ENCODE results near the gene TMPRSS3.

The TMPRSS3 gene

DNA sequence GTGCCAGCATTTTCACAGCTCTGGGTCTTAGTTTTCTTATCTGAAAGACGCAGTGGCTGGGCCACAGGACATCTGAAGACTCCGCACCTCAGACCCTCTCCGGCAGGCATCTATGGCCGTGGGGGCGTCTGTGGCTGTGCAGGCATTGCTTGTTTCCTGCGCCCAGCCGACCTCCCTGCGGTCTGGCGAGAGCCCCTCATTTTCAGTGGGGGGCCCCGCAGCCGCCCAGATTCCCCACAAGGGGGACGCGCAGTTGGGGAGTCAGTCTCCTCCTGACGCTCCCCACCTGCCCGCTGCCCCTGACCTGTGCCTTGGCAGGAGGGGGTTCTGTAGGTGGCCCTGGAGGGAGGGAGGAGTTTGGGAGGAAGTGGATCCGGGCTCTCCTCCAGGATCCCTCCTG is 26.0 kb downstream of the TMPRSS3 start:
- no peaks in the 10 kb centered on the region for H3K9me3 ChIP-seq
- no peak overlapping the region for H3K9ac ChIP-seq
- no peaks in the 10 kb centered on the region for H4K20me1 ChIP-seq
- no peaks in the 10 kb centered on the region for H3K27me3 ChIP-seq
- peaks cover 82% of the 10 kb centered on the region for H3K4me1 ChIP-seq
- H3K4me3 ChIP-seq, result no peak overlapping the region
- H3K4me2 ChIP-seq, result peak overlapping the region; percentile 88
- H3K36me3 ChIP-seq, result no peaks in the 10 kb centered on the region
- TF ChIP-seq Cebpa-rat (IDR thresholded peaks at IDR 0.05), result no peak
- H3K27ac ChIP-seq, result peak overlapping the region; percentile 53

DNA sequence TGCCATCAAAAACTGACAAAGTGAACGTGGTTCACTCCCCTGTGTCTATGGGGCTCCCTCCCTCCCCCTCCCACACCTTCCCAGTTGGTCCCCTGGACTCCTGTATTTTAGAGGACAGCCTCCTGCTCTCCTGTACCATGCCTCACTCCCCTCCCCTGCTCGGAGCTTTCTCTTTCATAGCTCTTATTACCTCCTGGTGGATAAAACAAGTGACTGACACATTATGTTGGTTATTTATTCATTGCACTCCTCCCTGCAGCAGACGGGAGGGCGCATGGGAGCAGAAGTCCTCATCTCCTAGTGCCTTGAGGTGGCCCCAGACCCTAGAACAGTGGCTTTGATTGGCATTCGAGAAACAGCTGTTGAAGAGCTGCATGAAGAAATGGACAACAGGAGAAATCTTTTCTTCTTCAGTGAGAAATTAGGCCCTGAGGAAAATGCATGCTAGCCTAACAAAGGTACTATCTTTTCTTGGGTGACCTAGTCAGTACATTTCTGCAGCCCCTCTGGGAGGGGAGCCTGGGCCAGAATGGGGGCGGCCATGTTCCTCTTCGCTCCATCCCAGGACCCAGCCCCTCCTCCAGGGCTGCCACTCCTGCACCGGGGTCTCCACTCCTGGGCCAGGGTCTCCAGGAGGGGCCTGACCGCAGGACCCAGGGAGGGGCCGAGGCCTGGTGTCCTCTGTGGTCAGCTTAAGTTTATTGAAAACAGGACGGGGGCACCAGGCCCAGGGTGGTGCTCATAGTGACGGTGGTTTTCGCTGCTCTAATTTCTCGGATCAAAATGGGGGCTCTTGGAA is 28.3 kb downstream of the TMPRSS3 start:
- Histone ChIP-seq H4K20me1 (no peaks in the 10 kb centered on the region), H3K4me3 (no peak overlapping the region), H3K27ac (no peak overlapping the region), H3K9me3 (no peaks in the 10 kb centered on the region), H3K4me1 (peaks cover 79% of the 10 kb centered on the region), H3K4me2 (no peak overlapping the region), H3K36me3 (no peaks in the 10 kb centered on the region), H3K27me3 (no peaks in the 10 kb centered on the region), H3K9ac (no peak overlapping the region)
- no peak; the same call in 1 of the 2 replicates for TF ChIP-seq Cebpa-rat (IDR thresholded peaks at IDR 0.05)

DNA sequence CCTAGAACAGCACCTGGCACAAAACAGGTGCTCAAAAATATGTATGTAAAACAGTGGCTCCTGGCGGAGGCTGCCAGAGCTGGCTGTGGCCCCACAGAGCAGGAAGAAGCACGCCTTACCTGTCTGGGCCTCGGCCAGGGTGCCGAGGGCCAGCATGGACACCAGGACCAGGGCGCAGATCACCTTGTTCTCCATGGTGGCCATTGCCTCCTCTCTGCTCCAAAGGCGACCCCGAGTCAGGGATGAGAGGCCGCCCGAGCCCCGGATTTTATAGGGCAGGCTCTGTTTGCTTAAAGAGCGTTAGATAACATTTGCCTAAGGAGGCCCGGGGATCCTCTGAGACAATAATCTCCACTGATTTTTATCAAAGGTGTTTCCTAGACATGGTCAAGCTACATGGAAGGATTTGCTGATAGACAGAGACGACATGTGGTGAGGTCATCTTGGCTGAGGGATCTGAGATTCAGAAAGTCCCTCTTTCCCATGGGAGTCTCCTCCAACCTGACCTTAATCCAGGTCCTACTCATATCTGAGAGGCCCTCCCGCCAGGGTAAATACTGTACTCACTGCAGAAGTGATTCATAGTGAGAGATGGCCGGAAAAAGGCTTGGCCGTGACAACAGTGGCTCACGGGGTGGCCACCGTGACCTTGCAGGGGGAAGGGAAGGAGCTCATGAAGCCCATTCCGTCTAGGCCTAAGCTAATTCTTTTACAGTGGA is 29.4 kb downstream of the TMPRSS3 start, which contains the start of gene TFF1:
Gene TFF1, minus strand, starts transcription at position 244 of the 719 bp plus-strand sequence. Its CDS starts 40 bp downstream, at position 204.
- peaks cover 79% of the 10 kb centered on the region for H3K4me1 ChIP-seq
- no peak for TF ChIP-seq Cebpa-rat (IDR thresholded peaks at IDR 0.05)
- H3K4me2 ChIP-seq, result peak within 1 kb of the TSS; percentile 81
- no peaks in the 10 kb centered on the region for H3K9me3 ChIP-seq
- no peaks in the 10 kb centered on the region for H3K36me3 ChIP-seq
- H3K9ac ChIP-seq, result no peak within 1 kb of the TSS
- no peaks in the 10 kb centered on the region for H3K27me3 ChIP-seq
- H3K4me3 ChIP-seq, result no peak within 1 kb of the TSS
- H3K27ac ChIP-seq, result no peak within 1 kb of the TSS
- H4K20me1 ChIP-seq, result no peaks in the 10 kb centered on the region

DNA sequence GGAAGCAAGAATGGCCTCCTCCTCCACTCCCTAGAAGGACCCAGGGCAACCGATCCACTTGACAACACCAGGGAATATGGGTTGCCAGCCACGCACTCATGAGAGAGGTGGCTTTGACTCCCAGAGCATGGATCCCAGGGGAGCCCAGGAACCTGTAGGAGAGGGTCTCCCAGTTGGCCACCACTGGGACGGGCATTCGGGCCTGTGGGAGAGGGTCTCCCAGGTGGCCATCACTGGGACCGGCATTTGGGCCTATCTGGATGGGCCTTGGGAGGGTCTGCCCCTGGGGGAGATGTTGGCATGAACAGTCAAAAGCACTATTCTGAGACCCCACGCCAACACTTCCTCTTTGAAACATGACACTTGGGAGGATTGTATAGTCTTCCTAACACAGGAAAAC is 30.1 kb downstream of the TMPRSS3 start:
- peak overlapping the region; percentile 81 for H3K4me2 ChIP-seq
- no peaks in the 10 kb centered on the region for H3K36me3 ChIP-seq
- TF ChIP-seq Cebpa-rat (IDR thresholded peaks at IDR 0.05), result no peak
- no peaks in the 10 kb centered on the region for H4K20me1 ChIP-seq
- peaks cover 77% of the 10 kb centered on the region for H3K4me1 ChIP-seq
- H3K4me3 ChIP-seq, result no peak overlapping the region
- H3K9me3 ChIP-seq, result no peaks in the 10 kb centered on the region
- H3K27me3 ChIP-seq, result no peaks in the 10 kb centered on the region
- no peak overlapping the region for H3K27ac ChIP-seq
- H3K9ac ChIP-seq, result no peak overlapping the region

DNA sequence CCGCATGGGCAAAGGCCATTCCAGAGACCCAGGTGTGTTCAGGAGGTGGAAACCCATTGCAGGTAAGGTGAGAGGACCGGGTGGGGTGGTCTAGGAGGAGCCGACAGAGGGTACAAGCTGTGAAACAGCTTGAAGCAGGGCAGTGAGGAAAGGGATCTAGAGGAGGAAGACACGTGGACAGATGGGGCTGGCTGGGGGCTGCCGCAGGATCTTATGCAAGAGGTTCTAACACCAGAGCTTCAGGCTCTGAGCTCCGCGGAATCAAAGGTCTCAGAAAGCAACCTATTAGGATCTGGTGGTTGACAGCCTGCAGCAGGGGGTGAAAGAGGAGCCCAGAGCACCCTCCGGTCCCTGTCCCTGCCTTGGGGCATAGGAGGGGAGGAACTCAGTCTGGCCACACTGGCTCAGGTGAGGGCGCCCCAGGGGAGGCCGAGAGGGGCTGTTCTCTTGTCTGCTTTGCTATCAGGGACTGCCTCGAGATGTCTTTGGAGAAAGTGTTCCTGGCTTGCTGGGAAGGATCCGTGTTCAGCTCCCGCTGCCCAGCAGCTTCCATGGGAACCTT is 31.5 kb downstream of the TMPRSS3 start:
- Histone ChIP-seq H3K27me3 (no peaks in the 10 kb centered on the region), H3K27ac (no peak overlapping the region), H3K36me3 (no peaks in the 10 kb centered on the region), H3K4me1 (peaks cover 64% of the 10 kb centered on the region), H3K4me2 (no peak overlapping the region), H3K9me3 (peaks cover 9% of the 10 kb centered on the region), H3K4me3 (no peak overlapping the region), H3K9ac (no peak overlapping the region), H4K20me1 (no peaks in the 10 kb centered on the region)
- TF ChIP-seq Cebpa-rat (IDR thresholded peaks at IDR 0.05), result no peak

DNA sequence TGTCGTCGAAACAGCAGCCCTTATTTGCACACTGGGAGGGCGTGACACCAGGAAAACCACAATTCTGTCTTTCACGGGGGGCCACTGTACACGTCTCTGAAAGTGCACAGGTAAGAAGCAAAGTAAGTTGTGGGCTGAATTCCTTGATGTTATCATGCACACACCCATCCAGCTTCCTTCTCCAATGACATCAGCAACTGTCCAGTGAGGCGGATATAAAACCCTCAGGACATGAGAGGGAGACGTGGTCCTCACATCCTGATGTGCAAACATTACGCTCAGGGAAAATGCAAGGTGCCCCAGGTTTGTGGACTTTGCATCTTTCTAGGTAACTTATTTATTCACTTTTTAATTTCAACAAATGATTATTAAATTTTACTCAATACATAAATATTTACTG is 32.5 kb downstream of the TMPRSS3 start:
- Histone ChIP-seq H3K4me1 (peaks cover 62% of the 10 kb centered on the region), H3K36me3 (no peaks in the 10 kb centered on the region), H4K20me1 (no peaks in the 10 kb centered on the region), H3K9ac (no peak overlapping the region), H3K27ac (no peak overlapping the region), H3K4me2 (peak overlapping the region; percentile 45; the same call in 1 of the 2 replicates), H3K9me3 (peaks cover 9% of the 10 kb centered on the region), H3K4me3 (no peak overlapping the region), H3K27me3 (no peaks in the 10 kb centered on the region)
- TF ChIP-seq Cebpa-rat (IDR thresholded peaks at IDR 0.05), result no peak

DNA sequence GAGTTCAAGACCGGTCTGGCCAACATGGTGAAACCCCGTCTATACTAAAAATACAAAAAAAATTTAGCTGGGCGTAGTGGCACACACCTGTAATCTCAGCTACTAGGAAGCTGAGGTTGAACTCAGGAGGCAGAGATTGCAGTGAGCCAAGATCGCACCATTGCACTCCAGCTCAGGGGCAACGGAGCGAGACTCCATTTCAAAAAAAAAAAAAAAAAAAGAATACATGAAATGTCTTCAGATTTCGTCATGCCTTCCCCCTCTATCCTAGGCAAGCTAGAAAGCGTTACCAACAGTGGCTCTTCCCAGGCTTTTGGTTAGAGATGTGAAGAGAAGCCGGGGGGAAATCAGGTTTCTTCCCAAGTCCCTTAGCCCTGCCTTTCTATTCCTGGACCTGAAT is 33.2 kb downstream of the TMPRSS3 start:
- peak; percentile 53; the same call in 1 of the 2 replicates for TF ChIP-seq Cebpa-rat (IDR thresholded peaks at IDR 0.05)
- H3K27me3 ChIP-seq, result no peaks in the 10 kb centered on the region
- H3K4me1 ChIP-seq, result peaks cover 58% of the 10 kb centered on the region
- H4K20me1 ChIP-seq, result no peaks in the 10 kb centered on the region
- H3K4me2 ChIP-seq, result peak overlapping the region; percentile 45
- H3K27ac ChIP-seq, result no peak overlapping the region
- no peak overlapping the region for H3K4me3 ChIP-seq
- no peak overlapping the region for H3K9ac ChIP-seq
- peaks cover 9% of the 10 kb centered on the region for H3K9me3 ChIP-seq
- H3K36me3 ChIP-seq, result no peaks in the 10 kb centered on the region

DNA sequence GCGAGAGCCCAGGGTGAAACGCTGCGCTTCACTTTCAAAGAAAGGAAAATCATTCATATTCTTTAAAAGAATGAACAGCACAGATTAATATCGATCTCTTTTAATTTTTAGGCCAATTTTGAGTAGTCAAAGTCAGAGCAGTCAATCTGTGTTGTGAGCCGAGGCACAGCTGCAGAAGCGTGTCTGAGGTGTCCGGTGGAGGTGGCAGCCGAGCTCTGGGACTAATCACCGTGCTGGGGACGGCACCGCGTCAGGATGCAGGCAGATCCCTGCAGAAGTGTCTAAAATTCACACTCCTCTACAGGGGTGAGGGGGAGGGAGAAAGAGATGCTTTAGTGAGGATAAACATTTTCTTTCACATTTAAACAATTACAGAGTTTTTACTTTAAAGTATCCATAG is 33.7 kb downstream of the TMPRSS3 start:
- Histone ChIP-seq H3K4me3 (no peak overlapping the region), H4K20me1 (no peaks in the 10 kb centered on the region), H3K4me2 (peak overlapping the region; percentile 45), H3K36me3 (no peaks in the 10 kb centered on the region), H3K27ac (no peak overlapping the region), H3K9ac (no peak overlapping the region), H3K9me3 (peaks cover 9% of the 10 kb centered on the region), H3K27me3 (no peaks in the 10 kb centered on the region), H3K4me1 (peaks cover 53% of the 10 kb centered on the region)
- no peak for TF ChIP-seq Cebpa-rat (IDR thresholded peaks at IDR 0.05)

DNA sequence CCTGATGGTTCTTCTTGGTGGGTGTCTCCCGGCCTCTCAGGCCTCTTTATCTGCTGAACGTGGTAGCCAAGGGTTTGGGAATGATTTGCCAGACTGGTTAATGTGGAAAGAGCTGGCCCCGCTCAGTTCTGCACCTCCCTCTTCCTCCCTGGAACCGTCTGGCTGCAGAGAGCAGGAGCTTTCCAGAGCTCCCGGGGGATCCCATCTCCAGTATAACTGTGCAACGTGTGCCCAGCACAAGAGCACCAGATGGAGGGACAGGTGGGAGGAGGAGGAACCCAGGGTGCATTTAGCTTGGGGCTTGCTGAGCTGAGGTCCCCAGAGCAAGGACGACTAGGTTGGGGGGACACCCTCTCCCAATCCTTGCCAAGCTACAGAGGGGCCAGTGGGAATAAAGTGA is 34.6 kb downstream of the TMPRSS3 start:
- H3K9ac ChIP-seq, result no peak overlapping the region
- no peaks in the 10 kb centered on the region for H3K36me3 ChIP-seq
- no peak overlapping the region for H3K4me3 ChIP-seq
- peaks cover 14% of the 10 kb centered on the region for H3K9me3 ChIP-seq
- H3K4me1 ChIP-seq, result peaks cover 46% of the 10 kb centered on the region
- TF ChIP-seq Cebpa-rat (IDR thresholded peaks at IDR 0.05), result no peak
- H4K20me1 ChIP-seq, result no peaks in the 10 kb centered on the region
- H3K27me3 ChIP-seq, result no peaks in the 10 kb centered on the region
- no peak overlapping the region for H3K4me2 ChIP-seq
- H3K27ac ChIP-seq, result no peak overlapping the region

DNA sequence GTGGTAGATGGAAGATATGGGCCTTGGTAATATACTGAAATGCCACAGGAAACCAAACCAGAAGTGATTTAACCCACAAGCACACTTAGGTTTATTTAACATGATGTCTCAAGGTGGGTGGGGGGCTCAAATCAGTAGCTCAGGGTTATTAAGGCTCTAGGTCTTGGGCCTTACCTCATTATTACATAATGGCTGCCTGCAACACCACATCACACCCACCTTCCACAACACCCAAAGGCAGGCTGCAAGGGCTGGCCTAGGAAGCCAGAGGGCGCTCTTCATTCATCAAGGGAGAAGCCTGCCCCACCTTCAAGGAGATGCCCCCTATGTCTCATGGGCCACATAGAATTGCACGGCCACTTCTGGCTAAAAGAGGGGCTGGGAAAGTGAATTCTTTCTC is 35.5 kb downstream of the TMPRSS3 start:
- H4K20me1 ChIP-seq, result no peaks in the 10 kb centered on the region
- TF ChIP-seq Cebpa-rat (IDR thresholded peaks at IDR 0.05), result no peak
- H3K27ac ChIP-seq, result no peak overlapping the region
- no peak overlapping the region for H3K4me2 ChIP-seq
- H3K4me1 ChIP-seq, result peaks cover 36% of the 10 kb centered on the region
- no peaks in the 10 kb centered on the region for H3K36me3 ChIP-seq
- peaks cover 24% of the 10 kb centered on the region for H3K9me3 ChIP-seq
- H3K4me3 ChIP-seq, result no peak overlapping the region
- H3K9ac ChIP-seq, result no peak overlapping the region
- H3K27me3 ChIP-seq, result no peaks in the 10 kb centered on the region
